ENCODE data around the gene RALGPS2. TPM values are rescaled to one million over a fixed set of nuclear protein-coding genes. Genes with fewer than 3 reads are reported as not detected.

RALGPS2 gene
- total RNA-seq, 2 experiments from 2014 or later, result 1.3 to 1.9 TPM

DNA sequence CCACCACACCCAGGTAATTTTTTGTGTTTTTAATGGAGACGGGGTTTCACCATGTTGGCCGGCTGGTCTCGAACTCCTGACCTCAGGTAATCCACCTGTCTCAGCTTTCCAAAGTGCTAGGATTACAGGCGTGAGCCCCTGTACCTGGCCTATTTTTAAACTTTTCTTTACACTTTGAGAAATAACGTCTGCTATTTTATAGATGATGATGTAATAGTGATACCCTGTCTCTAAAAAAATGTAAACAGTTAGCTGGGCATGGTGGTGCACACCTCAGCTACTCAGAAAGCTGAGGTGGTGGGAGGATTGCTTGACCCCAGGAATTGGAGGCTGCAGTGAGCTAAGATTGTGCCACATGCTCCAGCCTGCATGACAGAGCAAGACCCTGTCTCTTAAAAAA, 47.9 kb downstream of the RALGPS2 start:
- ChIA-PET CTCF (interaction anchor here (2.3 kb wide), 1 partner anchor 230 kb away, joined by 6 read pairs; no protein-coding TSS in a partner anchor), POLR2A (no interaction called here)

DNA sequence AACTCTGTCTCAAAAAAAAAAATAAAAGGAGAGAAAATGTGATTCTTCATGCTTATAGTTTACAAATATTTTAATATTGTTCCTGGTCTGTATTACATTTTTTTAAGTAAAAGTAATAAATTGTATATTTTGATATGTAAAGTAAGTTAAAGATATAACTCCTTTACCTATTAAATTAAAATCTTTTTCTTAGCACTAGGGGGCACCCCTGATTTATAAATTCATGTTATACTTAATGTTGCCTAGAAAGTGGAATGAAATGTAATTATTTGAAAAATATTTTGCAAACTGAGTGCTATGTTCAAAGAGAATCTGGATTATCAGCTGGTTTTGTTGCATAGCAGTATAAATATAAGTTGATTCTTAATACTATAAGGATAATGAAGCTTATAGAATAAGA, 49.2 kb downstream of the RALGPS2 start:
- POLR2A ChIA-PET, result no interaction called here
- CTCF ChIA-PET, result interaction anchor here (0.9 to 2.3 kb wide), 2 partner anchors 228 to 232 kb away, joined by 3 to 6 read pairs; no protein-coding TSS in a partner anchor

DNA sequence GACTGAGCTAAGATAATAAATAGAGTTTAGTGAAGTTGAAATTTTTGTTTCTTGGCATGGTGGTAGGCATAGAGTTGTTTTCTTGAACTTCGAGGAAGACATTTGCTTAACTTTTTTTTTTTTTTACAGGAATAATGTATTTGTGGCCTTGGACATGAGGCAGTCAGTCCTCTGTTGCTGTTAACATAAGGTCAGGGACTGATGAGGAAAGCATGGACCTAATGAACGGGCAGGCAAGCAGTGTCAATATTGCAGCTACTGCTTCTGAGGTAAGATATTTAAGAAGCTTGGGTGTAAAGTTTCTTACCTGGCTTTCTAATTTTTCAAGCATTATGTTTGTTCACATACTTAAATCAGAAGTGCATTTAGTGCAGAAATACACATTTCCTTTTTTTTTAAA, 51.5 kb downstream of the RALGPS2 start:
- CTCF ChIA-PET, result interaction anchor here (1.2 to 2.0 kb wide), 2 partner anchors 226 to 234 kb away, joined by 3 to 7 read pairs; no protein-coding TSS in a partner anchor

DNA sequence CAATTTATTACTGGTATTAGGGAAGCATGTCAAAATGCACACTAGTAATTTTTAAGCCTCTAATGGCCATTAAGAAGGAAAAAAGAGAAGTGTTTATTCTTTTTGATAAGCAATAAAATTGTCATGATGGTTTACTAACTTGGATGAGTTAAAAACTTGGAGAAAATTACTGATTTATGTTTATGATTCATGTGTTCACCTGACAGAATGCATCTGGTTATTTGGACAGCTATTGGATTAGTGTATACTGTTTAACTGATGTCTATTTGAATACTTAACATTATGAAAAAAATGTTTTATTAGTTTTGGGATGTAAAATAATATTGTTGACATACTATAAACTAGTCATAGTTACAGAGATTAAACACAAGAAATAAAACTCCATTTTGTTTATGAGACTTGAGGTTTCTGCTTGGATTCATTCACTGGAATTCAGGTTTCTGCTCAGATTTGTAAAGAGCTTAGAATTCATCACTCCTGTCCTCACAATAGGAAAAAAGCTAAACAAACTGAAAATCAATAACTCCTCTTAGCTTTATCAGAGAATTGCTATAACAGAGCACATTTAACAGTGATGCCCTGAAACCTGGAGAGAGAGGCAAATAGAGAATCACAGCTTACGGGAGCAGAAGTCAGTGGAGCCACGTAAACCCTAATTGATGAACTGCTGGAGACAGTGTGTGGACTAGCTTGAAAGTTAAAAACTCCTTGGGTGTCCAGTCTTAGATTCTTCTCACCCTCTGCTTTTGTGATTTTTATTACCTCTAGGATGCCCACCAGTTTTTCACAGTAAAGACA, 56.7 kb downstream of the RALGPS2 start:
- POLR2A ChIA-PET, result no interaction called here
- CTCF ChIA-PET, result no interaction called here

More for the DNA sequence above, 51.5 kb downstream of the RALGPS2 start:
- POLR2A ChIA-PET, result no interaction called here

DNA sequence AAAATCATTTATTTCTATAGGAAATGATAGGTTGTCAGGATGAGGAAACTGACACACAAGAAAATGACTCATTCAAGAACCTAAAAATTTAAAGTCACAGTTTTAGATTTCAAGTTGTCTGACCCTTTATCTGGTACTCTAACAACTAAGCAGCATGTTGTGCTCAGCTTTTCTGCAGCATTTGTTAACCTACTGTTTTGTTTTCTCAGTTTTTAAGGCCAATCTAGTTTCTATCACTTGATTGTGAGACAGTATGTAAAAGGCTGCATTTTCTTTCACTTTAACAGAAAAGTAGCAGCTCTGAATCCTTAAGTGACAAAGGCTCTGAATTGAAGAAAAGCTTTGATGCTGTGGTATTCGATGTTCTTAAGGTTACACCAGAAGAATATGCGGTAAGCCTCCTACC, 59.1 kb downstream of the RALGPS2 start:
- CTCF ChIA-PET, result no interaction called here
- POLR2A ChIA-PET, result no interaction called here

DNA sequence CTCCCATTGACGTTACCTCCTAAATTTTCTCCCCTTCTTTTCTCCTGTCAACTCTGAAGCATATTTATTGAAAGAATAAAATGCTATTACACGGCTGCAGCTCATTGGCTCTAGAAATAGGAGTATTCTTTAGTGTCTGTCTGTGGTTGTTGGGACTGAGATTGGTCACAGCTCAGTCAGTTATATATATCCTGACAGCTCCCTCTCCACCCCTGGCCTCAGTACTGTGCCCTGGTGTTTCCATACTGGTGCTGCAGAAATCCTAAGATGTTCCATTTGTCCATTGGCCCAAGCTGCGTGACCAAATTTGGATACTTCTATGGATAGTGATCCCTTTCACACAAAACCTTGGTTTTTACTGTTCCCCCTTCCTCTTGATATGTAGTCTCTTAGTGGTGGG, 67.3 kb downstream of the RALGPS2 start:
- CTCF ChIA-PET, result no interaction called here
- POLR2A ChIA-PET, result no interaction called here

DNA sequence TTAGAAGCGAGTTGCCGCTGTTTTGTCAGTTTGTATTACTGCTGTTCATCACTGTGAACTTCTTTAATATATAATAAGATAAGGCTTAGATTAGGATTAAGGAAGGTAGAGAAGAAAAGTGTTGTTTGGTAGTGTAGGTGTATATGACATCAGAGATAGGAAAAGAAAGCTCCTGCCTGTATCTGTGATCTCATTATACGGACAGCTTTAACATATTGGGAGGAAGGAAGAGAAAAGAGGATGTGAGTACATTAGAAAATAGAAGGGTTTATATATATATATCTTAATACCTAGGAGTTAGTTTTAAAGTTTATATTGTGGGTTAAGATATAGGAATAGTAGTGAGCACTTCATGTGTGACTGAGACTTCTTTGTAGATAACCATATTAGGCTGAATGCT, 71.0 kb downstream of the RALGPS2 start:
- CTCF ChIA-PET, result no interaction called here
- POLR2A ChIA-PET, result no interaction called here

DNA sequence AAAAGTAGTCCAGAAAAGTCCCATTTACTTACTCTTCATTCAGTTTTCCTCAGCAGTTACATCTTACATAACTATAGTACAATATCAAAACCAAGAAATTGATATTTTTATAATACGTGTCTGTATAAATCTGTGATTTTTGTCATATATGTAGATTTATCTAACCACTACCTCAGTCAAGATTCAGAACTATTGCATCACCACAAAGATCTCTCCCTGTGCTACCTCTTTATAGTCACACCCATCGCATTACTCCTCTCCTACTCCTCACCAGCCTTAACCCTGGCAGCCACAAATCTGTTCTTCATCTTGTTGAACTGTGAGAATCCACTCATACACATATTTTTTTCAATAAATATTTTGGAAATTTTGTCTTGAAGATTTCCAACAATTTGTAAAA, 72.5 kb downstream of the RALGPS2 start:
- POLR2A ChIA-PET, result no interaction called here
- CTCF ChIA-PET, result interaction anchor here (0.7 kb wide), 1 partner anchor 881 kb away, joined by 4 read pairs; no protein-coding TSS in a partner anchor

DNA sequence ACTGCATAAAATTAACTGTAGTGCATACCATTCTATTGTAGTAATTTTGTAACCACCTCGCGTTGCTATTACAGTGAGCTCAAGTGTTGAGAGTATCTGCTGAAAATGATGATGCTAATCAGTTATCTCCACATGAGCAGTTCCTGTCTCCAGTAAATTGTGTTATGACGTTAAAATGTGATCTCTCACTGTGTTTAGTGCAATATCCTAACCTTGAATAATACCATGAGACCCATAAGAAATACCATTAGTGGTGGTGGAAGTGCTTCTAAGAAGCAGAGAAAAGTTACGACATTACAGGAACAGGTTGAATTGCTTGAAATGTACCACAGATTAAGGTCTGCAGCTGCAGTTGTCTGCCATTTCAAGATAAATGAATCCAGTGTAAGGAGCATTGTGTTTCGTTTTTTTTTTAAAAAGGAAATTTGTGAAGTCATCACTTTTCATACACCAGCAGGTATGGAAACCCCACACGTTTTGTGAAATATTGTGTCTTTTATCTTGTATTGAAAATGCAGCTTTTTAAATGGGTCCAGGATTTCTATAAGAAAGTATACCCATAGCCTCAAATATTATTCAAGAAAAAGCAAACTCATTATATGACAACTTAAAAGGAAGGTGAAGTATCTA, 73.3 kb downstream of the RALGPS2 start:
- POLR2A ChIA-PET, result no interaction called here
- CTCF ChIA-PET, result interaction anchor here (0.7 kb wide), 1 partner anchor 881 kb away, joined by 4 read pairs; no protein-coding TSS in a partner anchor

DNA sequence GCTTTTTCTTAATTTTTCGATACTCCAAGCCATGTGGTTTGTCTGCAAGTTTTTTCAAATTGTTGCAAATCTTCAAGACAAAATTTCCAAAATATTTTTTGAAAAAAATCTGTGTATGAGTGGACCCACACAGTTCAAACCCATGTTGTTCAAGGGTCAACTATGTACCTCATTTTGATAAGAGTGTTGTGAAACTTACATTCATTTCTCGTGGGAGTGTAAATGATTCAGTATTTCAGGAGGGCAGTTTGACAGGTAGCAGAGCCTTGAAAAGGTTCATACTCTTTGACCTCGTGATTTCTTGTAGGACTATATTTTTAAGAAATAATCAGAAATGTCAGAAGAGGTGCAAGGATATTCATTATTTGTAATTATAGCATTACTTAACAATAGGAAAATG, 77.8 kb downstream of the RALGPS2 start:
- CTCF ChIA-PET, result no interaction called here
- POLR2A ChIA-PET, result no interaction called here

DNA sequence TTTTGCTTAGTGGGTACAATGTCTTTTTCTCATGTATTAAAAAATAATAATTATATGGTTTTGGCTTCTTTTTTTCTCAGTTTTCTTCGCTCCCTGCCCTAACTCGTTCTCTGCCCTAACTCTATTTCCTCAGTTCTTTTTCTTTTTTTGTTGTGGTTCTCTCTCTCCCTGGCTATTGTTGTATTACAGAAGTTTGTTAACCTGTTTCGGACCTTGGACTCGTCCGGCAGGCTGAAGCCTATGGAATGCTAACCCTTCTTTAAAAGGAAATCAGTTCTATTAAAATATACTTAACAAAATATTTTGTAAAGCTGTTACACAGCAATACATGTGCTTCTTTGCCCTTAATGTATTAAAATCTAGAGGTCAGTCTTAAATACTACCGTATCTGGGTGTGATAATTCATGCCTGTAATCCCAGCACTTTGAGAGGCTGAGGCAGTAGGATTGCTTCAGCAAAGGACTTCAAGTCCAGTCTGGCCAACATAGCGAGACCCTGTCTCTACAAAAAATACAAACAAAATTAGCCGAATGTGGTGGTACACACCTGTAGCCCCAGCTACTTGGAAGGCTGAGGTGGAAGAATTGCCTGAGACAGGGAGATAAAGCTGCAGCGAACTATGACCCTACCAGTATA, 81.7 kb downstream of the RALGPS2 start:
- POLR2A ChIA-PET, result no interaction called here

DNA sequence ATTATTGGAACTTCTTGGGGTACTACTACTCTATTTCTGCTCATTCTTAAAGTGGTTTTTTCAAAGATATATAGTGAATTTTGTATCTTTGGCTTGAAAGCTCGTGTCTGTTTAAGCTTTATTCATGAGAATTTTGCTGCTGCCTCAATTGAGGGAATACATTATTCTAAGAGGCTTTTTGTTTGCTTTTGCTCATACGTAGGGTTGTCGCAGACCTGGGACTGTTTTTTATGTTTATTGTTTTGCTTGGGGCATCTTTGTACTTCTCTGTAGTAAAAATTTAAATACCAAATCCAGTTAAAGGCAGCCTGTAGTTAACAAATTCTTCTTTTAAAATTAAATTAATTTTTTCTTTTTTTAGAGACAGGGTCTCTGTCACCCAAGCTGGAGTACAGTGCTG, 83.5 kb downstream of the RALGPS2 start:
- ChIA-PET CTCF (no interaction called here), POLR2A (no interaction called here)

More for the DNA sequence above, 81.7 kb downstream of the RALGPS2 start:
- CTCF ChIA-PET, result no interaction called here

DNA sequence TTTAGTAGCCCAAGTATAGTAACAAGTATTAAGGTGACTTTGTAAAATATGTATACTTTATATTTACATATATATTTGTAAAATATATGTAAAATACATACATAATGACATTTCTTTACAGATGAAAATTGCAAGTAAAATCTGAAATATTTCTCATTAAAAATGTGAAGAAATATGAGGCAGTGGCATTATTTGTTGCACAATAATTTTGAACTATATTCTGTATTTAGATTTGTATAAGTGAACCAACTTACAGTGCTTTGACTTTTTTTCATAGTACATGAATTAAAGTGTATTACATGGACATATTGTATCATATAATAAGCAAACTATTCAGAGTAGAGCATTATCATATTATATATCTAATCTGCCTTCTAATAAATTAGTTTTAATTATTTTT, 85.5 kb downstream of the RALGPS2 start:
- ChIA-PET CTCF (no interaction called here), POLR2A (no interaction called here)

DNA sequence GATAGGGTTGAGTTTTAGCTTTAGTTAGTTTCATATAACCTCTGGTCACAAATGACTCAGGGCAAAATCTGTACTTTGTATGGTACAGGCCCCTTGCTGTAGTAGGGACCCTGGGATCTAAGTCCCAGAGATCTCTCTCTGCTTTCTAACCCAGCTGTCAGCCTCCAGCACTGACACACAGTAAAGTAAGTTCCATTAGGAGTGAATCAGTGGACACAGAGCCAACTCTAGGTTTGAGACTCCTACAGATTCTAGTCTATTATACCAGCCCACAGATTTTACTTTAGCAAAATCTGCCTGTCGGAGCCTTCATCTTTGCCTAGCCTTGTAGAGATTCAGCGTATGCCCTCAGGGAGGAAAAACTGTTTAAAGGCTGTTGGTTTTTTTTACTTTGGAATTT, 93.4 kb downstream of the RALGPS2 start:
- ChIA-PET POLR2A (no interaction called here), CTCF (no interaction called here)

DNA sequence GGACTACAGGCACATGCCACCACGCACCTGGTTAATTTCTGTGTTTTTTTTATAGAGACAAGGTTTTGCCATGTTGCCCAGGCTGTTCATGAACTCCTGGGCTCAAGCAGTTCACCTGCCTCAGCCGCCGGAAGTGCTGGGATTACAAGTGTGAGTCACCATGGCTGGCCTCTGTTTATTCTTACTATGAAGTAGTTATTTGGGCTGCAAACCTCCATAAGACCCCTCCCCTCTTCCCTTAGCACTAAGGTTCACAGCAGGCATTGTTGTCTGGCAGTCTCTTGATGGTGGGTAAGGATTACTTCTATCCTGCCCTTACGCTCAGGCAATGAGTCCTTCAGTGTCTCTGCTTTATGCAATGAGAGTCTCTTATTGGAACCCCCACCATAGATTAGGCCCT, 94.1 kb downstream of the RALGPS2 start:
- POLR2A ChIA-PET, result no interaction called here
- CTCF ChIA-PET, result no interaction called here

DNA sequence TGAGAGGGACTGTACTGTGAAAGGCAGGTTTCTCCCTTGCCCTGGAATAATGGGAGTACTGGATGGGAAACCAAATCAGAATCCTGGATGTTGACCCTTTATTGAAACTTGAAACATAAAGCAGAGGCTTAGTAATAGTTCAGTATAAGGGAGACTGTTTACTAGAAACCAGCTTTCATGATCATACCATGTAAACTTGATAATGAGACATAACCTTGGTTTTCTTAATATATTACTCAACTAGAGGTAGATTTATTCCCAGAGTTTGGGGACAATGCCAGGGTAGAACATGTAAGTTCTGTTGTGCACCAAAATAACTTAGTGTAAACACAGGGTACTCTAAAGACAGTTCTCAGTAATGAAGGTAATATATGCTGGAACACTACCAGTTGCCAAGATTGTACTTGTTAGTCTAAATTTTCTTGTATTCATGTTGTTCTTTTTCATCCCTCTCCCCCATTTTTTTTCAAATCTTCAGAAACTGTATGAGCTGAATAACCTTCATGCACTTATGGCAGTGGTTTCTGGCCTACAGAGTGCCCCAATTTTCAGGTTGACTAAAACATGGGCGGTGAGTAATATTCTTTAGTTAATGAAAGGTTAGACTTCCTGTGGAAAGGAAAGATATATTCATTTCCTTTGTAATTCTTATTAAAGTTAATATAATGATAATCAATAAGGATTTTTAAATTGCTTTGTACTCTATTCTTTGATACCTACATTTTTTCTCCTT, 96.3 kb downstream of the RALGPS2 start:
- POLR2A ChIA-PET, result no interaction called here
- CTCF ChIA-PET, result no interaction called here

DNA sequence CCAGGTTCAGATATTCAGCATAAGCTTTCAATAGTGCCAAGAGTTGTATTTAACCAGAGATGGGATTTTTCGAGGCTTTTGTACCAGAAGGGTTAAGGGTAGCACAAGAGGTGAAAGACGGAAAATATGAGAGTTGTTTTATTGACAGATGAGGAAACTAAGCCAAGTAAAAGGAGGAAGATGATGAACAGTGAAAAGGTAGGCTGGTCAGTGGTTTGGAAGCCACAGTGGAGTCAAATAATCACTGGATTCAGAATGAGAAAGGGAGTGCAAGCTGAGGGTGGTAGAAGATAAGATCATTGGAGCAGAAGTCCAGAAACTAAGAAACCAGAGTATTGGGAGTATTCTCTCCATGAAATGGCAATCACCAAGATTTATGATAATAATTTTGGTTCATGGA, 100.1 kb downstream of the RALGPS2 start:
- ChIA-PET POLR2A (no interaction called here), CTCF (no interaction called here)

DNA sequence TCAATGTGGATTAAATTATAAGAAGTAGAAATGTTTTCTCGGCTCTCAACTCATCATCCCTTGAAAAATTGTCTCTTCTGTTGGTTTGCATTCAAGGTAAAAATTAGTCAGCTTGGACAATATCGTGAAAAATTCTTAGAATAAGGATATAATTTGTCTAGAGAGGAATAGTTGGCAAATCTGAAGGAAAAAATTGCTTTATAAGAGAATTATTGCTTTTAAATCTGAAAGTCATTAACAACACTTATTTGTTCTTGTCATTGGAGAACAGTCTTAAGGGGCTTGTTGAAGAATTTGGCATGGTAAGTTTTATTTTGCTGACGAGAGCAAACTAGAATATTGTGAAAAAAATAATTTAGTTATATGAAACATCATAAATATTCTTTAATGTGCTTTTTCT, 119.4 kb downstream of the RALGPS2 start:
- CTCF ChIA-PET, result no interaction called here
- POLR2A ChIA-PET, result no interaction called here

DNA sequence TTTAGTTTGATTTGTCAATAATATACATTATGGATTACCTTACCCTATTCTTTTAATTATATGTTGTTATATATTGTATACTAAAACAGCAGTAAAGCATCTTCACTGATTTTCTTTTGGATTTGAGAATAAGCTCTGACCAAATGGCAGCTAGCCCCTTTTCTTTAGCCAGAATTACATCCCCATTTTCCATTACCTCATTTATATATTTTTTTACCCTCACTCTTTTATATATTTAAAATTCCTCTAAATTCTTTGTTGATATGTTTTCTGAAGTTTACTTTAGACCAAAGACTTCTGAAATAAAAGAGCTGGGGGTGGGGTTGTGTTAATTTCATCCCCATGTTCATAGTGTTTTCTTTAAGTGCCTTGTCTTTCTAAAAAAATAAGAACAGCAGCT, 121.3 kb downstream of the RALGPS2 start:
- ChIA-PET CTCF (no interaction called here), POLR2A (no interaction called here)

DNA sequence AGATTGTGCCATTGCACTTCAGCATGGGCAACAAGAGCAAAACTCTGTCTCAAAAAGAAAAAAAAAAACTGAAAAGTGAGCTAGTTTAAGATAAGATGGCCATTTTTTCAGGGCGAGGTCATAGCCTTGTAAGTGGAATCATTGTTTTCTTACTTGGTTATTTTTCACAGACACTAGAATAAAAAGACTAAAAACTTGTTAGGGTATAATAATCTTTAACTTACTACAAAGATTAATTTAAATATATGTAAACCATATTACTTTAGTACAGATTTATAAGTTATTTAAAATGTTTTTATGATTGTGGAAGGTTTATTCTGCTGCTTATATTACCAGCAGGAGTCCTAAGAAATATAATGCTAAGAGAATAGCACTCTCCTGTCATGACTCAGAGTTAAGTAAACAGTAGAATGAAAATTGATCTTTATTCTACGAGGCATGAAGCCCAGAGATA, 122.4 kb downstream of the RALGPS2 start:
- CTCF ChIA-PET, result no interaction called here
- POLR2A ChIA-PET, result no interaction called here

Data from activated CD8-positive, alpha-beta memory T cell treated with anti-CD3 and anti-CD28 coated beads for 36 hours (primary cell).